HG03066 (cell line): ENCODE measurements around the gene PHC2.

Source experiments
- ATAC-seq: cut with Tn5 transposase; IDR thresholded peaks from one replicate; pipeline ENCODE4 v1.9.1; 2021; ENCODE audit warnings: low read depth; ENCODE audit not compliant: unreplicated experiment

Gene PHC2

GRCh38 chr1:33430692-33431593 lies at the start of gene PHC2:
Gene PHC2, minus strand, starts transcription at chr1:33431095. Its CDS starts 55,556 bp downstream, at chr1:33375539.
- peak; percentile 93 for ATAC-seq

GRCh38 chr1:33477451-33477850 lies 46.6 kb upstream of the PHC2 start:
- ATAC-seq = no peak

- ATAC-seq = no peak
Observed at GRCh38 chr1:33473900-33474299, 43.0 kb upstream of the PHC2 start.

- ATAC-seq = peak; percentile 83
Observed at GRCh38 chr1:33472269-33472980, 41.5 kb upstream of the PHC2 start, which contains the start of gene ZSCAN20. Gene ZSCAN20, plus strand, starts transcription at chr1:33472645. Its CDS starts 6,644 bp downstream, at chr1:33479289.

- no peak for ATAC-seq
Observed at GRCh38 chr1:33471416-33471815, 40.5 kb upstream of the PHC2 start.

- no peak for ATAC-seq
Observed at GRCh38 chr1:33470495-33471012, 39.7 kb upstream of the PHC2 start.

GRCh38 chr1:33469691-33470090 lies 38.8 kb upstream of the PHC2 start:
- ATAC-seq = no peak

GRCh38 chr1:33468967-33469366 lies 38.1 kb upstream of the PHC2 start:
- ATAC-seq = no peak

- ATAC-seq = no peak
Observed at GRCh38 chr1:33468531-33468930, 37.6 kb upstream of the PHC2 start.

- no peak for ATAC-seq
Observed at GRCh38 chr1:33468011-33468410, 37.1 kb upstream of the PHC2 start.

- ATAC-seq = no peak
Observed at GRCh38 chr1:33466159-33466558, 35.3 kb upstream of the PHC2 start.

- ATAC-seq = no peak
Observed at GRCh38 chr1:33465316-33465715, 34.4 kb upstream of the PHC2 start.

- no peak for ATAC-seq
Observed at GRCh38 chr1:33464552-33464951, 33.7 kb upstream of the PHC2 start.

- ATAC-seq = no peak
Observed at GRCh38 chr1:33462405-33463164, 31.7 kb upstream of the PHC2 start.

GRCh38 chr1:33460947-33461629 lies 30.2 kb upstream of the PHC2 start:
- peak; percentile 74 for ATAC-seq

GRCh38 chr1:33460144-33460543 lies 29.2 kb upstream of the PHC2 start:
- ATAC-seq = no peak

- no peak for ATAC-seq
Observed at GRCh38 chr1:33459691-33460090, 28.8 kb upstream of the PHC2 start.

- ATAC-seq = no peak
Observed at GRCh38 chr1:33456502-33456886, 25.6 kb upstream of the PHC2 start.

- no peak for ATAC-seq
Observed at GRCh38 chr1:33455539-33456501, 24.9 kb upstream of the PHC2 start.
